Smooth muscle cell (in vitro differentiated cells): Measurements from ENCODE around the gene RFFL. TPM values are rescaled to one million over a fixed set of nuclear protein-coding genes. Genes with fewer than 3 reads are reported as not detected.

ENCODE experiments used
- DNase-seq: peaks from one replicate; lab custom pipeline; 2025; ENCODE audit not compliant: unreplicated experiment; lab: John Stamatoyannopoulos, UW
- H2AFZ ChIP-seq: fragments of 200-600 bp; sonication (generic); 2 replicates; pipeline ENCODE4 v1.6.0; 2016; ENCODE audit warnings: antibody characterized with exemption, low read depth, mild to moderate bottlenecking
- H3F3A ChIP-seq: fragments of 200-600 bp; sonication (generic); 2 replicates; pipeline ENCODE4 v1.6.0; 2017; ENCODE audit warnings: antibody characterized with exemption, low read depth
- H3K27ac ChIP-seq: fragments of 200-600 bp; sonication (generic); 2 replicates; pipeline ENCODE4 v1.5.1; 2016; ENCODE audit warnings: low read depth, mild to moderate bottlenecking
- H3K27me3 ChIP-seq: fragments of 200-600 bp; sonication (generic); 2 replicates; pipeline ENCODE4 v1.6.1; 2016; ENCODE audit warnings: low read depth, mild to moderate bottlenecking
- H3K36me3 ChIP-seq: fragments of 200-600 bp; sonication (generic); 2 replicates; pipeline ENCODE4 v1.5.1; 2016; ENCODE audit warnings: low read depth
- H3K4me1 ChIP-seq: fragments of 200-600 bp; sonication (generic); 2 replicates; pipeline ENCODE4 v1.5.1; 2016; ENCODE audit warnings: low read depth
- H3K4me2 ChIP-seq: fragments of 200-600 bp; sonication (generic); 2 replicates; pipeline ENCODE4 v1.6.0; 2016; ENCODE audit warnings: mild to moderate bottlenecking
- H3K4me3 ChIP-seq: fragments of 200-600 bp; sonication (generic); 2 replicates; pipeline ENCODE4 v1.5.1; 2016; ENCODE audit warnings: mild to moderate bottlenecking
- H3K79me2 ChIP-seq: fragments of 200-600 bp; sonication (generic); 2 replicates; pipeline ENCODE4 v1.6.0; 2016; ENCODE audit warnings: low read depth, mild to moderate bottlenecking
- H3K9ac ChIP-seq: fragments of 200-600 bp; sonication (generic); 2 replicates; pipeline ENCODE4 v1.6.0; 2016; ENCODE audit warnings: low read depth
- H3K9me3 ChIP-seq: fragments of 200-600 bp; sonication (generic); replicated peaks from 2 replicates; pipeline ENCODE4 v1.5.1; 2016; ENCODE audit warnings: low read depth
- H4K20me1 ChIP-seq: fragments of 200-600 bp; sonication (generic); 2 replicates; pipeline ENCODE4 v1.6.0; 2016; ENCODE audit warnings: low read depth
- CTCF ChIP-seq: fragments of 200-600 bp; sonication (generic); IDR thresholded peaks from 2 replicates; pipeline ENCODE4 v1.5.1; 2017; ENCODE audit warnings: borderline replicate concordance, mild to moderate bottlenecking, antibody characterized with exemption; ENCODE audit not compliant: insufficient read depth, poor library complexity, severe bottlenecking
- WGBS: methylation state at CpG from one replicate; pipeline ENCODE4 v1.1.7; 2016; ENCODE audit warnings: low lambda C conversion rate; 5-methylcytosine and 5-hydroxymethylcytosine counted together
- polyA plus RNA-seq: library from polyadenylated mRNA; unstranded; fragments of >200 nt; fragmentation: Nextera tagmentation; extraction: Ambion mirVana; gene quantifications from 2 replicates; pipeline ENCODE4 v1.2.1, GENCODE V29; 2016
- total RNA-seq: library from RNA; depleted of rRNA; stranded (reverse); fragments of >200 nt; gene quantifications from 2 replicates; pipeline ENCODE4 v1.2.3, GENCODE V29; 2014

Gene RFFL
- total and polyA plus RNA-seq, 2 experiments from 2014 or later, result 7.0 to 7.1 TPM

- Histone ChIP-seq H3K4me1 (peaks cover 17% of the 10 kb centered on the region), H3K36me3 (no peaks in the 10 kb centered on the region), H3K9ac (peak within 1 kb of the TSS; percentile 99), H3K27ac (peak within 1 kb of the TSS; percentile 98), H2AFZ (peak within 1 kb of the TSS; percentile 85), H3K4me3 (peak within 1 kb of the TSS; percentile 88), H3K4me2 (peak within 1 kb of the TSS; percentile 90), H3F3A (no peaks in the 10 kb centered on the region), H3K9me3 (no peaks in the 10 kb centered on the region), H3K27me3 (no peaks in the 10 kb centered on the region), H3K79me2 (peaks cover 33% of the 10 kb centered on the region), H4K20me1 (no peaks in the 10 kb centered on the region)
- DNase-seq, result peak; percentile 92
- no peak for TF ChIP-seq CTCF
- WGBS, result under 1% methylated on average over 37 of the region's 39 CpGs
Measured at GRCh38 chr17:34980353-34980680, 83.2 kb downstream of the RFFL start, which contains the start of gene LIG3. LIG3 (plus strand) TSS chr17:34980512; CDS start chr17:34983006, 2,494 bp downstream.

DNA sequence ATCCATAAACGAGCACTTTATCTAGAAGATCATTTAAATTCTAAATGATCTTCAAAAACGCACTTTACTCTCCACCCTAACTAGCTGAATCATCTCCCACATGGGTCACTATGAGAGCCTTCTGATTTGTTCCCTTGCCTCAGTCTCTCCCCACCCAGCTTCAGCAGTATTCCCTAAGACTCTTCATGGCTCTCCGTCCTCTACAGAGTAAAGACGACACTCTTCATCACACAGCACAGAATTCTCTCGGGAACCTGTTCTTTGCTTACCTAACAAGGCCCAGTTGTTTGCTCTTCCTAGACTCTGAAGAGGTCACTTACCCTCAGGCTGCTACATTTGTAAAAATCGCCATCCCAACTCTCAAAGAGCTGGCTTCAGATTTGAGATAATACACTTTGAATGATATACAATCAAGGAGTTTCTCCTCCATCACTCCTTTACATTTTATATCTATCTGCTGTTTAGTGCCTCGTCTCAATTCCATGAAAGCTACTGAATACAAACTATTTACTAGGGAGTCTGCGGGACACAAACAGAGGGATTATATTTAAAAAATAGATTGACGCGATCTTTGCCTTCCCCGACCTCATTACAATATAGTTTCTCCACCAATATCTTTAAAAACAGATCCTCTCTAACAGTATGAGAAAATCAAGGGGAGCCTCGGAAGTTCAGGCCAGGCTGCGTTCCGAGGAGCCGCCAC lies 83.7 kb downstream of the RFFL start:
- 18% methylated on average over 15 of the region's 15 CpGs for WGBS
- Histone ChIP-seq H3K79me2 (peaks cover 28% of the 10 kb centered on the region), H3K36me3 (no peaks in the 10 kb centered on the region), H4K20me1 (no peaks in the 10 kb centered on the region), H3K4me1 (peaks cover 17% of the 10 kb centered on the region), H3F3A (no peaks in the 10 kb centered on the region), H3K27ac (peak overlapping the region; percentile 98), H3K4me2 (peak overlapping the region; percentile 90), H3K9ac (peak overlapping the region; percentile 99), H3K27me3 (no peaks in the 10 kb centered on the region), H3K4me3 (peak overlapping the region; percentile 88), H2AFZ (peak overlapping the region; percentile 85), H3K9me3 (no peaks in the 10 kb centered on the region)
- no peak for DNase-seq
- no peak for TF ChIP-seq CTCF

GRCh38 chr17:34979153-34979552 lies 84.4 kb downstream of the RFFL start:
- no peak for TF ChIP-seq CTCF
- Histone ChIP-seq H3K9ac (no peak overlapping the region), H4K20me1 (no peaks in the 10 kb centered on the region), H3K27me3 (no peaks in the 10 kb centered on the region), H3K4me1 (peaks cover 17% of the 10 kb centered on the region), H2AFZ (no peak overlapping the region), H3K4me3 (peak overlapping the region; percentile 88), H3K79me2 (peaks cover 21% of the 10 kb centered on the region), H3K27ac (peak overlapping the region; percentile 98), H3F3A (no peaks in the 10 kb centered on the region), H3K9me3 (no peaks in the 10 kb centered on the region), H3K4me2 (peak overlapping the region; percentile 90), H3K36me3 (no peaks in the 10 kb centered on the region)
- DNase-seq, result no peak
- WGBS, result 77% methylated on average over 7 of the region's 7 CpGs
